HL-60 (cell line): ENCODE results near the gene BMERB1.

ENCODE experiments used
- POLR2AphosphoS5 ChIP-seq: IDR thresholded peaks from 2 replicates; pipeline ENCODE4 v1.6.1; 2012; ENCODE audit warnings: low read depth
- TF ChIP-seq, protein P1 (sequence below): IDR thresholded peaks from one replicate; pipeline ENCODE4 v1.5.1; 2011; ENCODE audit warnings: low read length, control low read depth, inconsistent platforms; ENCODE audit not compliant: insufficient read depth

DNA sequence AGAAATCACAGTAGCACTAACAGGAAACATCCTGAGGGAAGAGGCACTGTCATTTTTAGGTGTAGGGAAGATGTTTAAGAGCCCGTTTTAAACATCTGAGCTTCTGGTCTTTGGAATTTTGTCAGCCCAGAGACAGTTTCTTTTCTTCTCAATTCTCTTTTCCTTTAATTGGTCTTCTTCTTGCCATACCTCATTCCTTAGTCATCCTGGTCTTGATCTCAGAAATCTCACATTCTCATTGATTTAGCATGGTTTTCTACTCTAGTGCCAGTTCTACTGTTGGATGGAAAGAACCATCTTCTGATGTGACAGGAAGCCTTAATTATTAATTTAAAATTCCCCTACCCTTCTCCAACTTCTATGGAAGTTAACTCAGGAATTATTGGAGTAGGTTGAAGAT lies 25.4 kb downstream of the BMERB1 start:
- TF ChIP-seq, protein P1, sequence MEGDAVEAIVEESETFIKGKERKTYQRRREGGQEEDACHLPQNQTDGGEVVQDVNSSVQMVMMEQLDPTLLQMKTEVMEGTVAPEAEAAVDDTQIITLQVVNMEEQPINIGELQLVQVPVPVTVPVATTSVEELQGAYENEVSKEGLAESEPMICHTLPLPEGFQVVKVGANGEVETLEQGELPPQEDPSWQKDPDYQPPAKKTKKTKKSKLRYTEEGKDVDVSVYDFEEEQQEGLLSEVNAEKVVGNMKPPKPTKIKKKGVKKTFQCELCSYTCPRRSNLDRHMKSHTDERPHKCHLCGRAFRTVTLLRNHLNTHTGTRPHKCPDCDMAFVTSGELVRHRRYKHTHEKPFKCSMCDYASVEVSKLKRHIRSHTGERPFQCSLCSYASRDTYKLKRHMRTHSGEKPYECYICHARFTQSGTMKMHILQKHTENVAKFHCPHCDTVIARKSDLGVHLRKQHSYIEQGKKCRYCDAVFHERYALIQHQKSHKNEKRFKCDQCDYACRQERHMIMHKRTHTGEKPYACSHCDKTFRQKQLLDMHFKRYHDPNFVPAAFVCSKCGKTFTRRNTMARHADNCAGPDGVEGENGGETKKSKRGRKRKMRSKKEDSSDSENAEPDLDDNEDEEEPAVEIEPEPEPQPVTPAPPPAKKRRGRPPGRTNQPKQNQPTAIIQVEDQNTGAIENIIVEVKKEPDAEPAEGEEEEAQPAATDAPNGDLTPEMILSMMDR: no peak
- no peak for TF ChIP-seq POLR2AphosphoS5
